SU-DHL-6 (cell line): ENCODE data around the gene RABEP2.
"Not testable (repeated sequence)": the region's sequence is repeated elsewhere in the genome, so short reads cannot be mapped to it uniquely, and the experiment has no call there.

Source experiments
- H2AFZ ChIP-seq: fragments of 200-600 bp; sonication (generic); 2 replicates; pipeline ENCODE4 v1.6.1; 2014; ENCODE audit warnings: low read depth, mild to moderate bottlenecking, moderate library complexity, mixed read lengths, antibody characterized with exemption, low read length; ENCODE audit not compliant: severe bottlenecking
- H3F3A ChIP-seq: fragments of 200-600 bp; shearing (Covaris generic); 2 replicates; pipeline ENCODE4 v1.6.0; 2016; ENCODE audit warnings: antibody characterized with exemption, mild to moderate bottlenecking; ENCODE audit not compliant: insufficient read depth
- H3K27ac ChIP-seq: fragments of 200-600 bp; sonication (generic); 2 replicates; pipeline ENCODE4 v1.5.1; 2016; ENCODE audit warnings: low read depth, mild to moderate bottlenecking, low read length, moderate library complexity, mixed read lengths
- H3K27me3 ChIP-seq: fragments of 200-600 bp; sonication (generic), shearing (Covaris generic); 2 replicates; pipeline ENCODE4 v1.6.0; 2014; ENCODE audit warnings: mild to moderate bottlenecking, low read length
- H3K36me3 ChIP-seq: fragments of 200-600 bp; sonication (generic); 2 replicates; pipeline ENCODE4 v1.6.1; 2014; ENCODE audit warnings: mild to moderate bottlenecking, low read length, mixed read lengths
- H3K4me2 ChIP-seq: fragments of 300-600, 200-600 bp; shearing (Covaris generic), sonication (generic); 2 replicates; pipeline ENCODE4 v1.6.0; 2014; ENCODE audit warnings: low read length, low read depth, mild to moderate bottlenecking; ENCODE audit not compliant: poor library complexity, severe bottlenecking
- H3K4me3 ChIP-seq: fragments of 200-600 bp; sonication (generic); 2 replicates; pipeline ENCODE4 v1.5.1; 2014; ENCODE audit warnings: antibody characterized with exemption, low read length, mild to moderate bottlenecking, mixed read lengths; ENCODE audit not compliant: insufficient read depth, poor library complexity, severe bottlenecking
- H3K79me2 ChIP-seq: fragments of 200-600 bp; sonication (generic); 2 replicates; pipeline ENCODE4 v1.6.1; 2014; ENCODE audit warnings: mild to moderate bottlenecking, low read length, moderate library complexity; ENCODE audit not compliant: insufficient read depth
- H3K9ac ChIP-seq: fragments of 200-600 bp; sonication (generic); 2 replicates; pipeline ENCODE4 v1.7.0; 2014; ENCODE audit warnings: mild to moderate bottlenecking, low read length
- H3K9me2 ChIP-seq: fragments of 200-600 bp; sonication (generic); replicated peaks from 2 replicates; pipeline ENCODE4 v1.6.1; 2014; ENCODE audit warnings: low read length; ENCODE audit not compliant: insufficient read depth
- H3K9me3 ChIP-seq: fragments of 200-600 bp; sonication (generic); 2 replicates; pipeline ENCODE4 v1.6.1; 2014; ENCODE audit warnings: low read length, mixed read lengths; ENCODE audit not compliant: insufficient read depth
- H4K20me1 ChIP-seq: fragments of 200-600 bp; sonication (generic); 2 replicates; pipeline ENCODE4 v1.6.1; 2014; ENCODE audit warnings: low read depth, mild to moderate bottlenecking, antibody characterized with exemption, low read length, moderate library complexity, mixed read lengths
- EZH2phosphoT487 ChIP-seq: fragments of 200-600 bp; sonication (generic), shearing (Covaris generic); conservative IDR thresholded peaks from 2 replicates; pipeline ENCODE4 v1.6.1; 2018; ENCODE audit warnings: mild to moderate bottlenecking, antibody characterized with exemption, low read length, moderate library complexity, mixed read lengths
- TF ChIP-seq, protein P1 (sequence below): fragments of 200-600 bp; sonication (generic); IDR thresholded peaks from one replicate; pipeline ENCODE4 v1.5.1; 2017; ENCODE audit warnings: antibody characterized with exemption, mild to moderate bottlenecking, low read length, moderate library complexity; ENCODE audit not compliant: insufficient read depth, poor library complexity, severe bottlenecking

RABEP2 gene

DNA sequence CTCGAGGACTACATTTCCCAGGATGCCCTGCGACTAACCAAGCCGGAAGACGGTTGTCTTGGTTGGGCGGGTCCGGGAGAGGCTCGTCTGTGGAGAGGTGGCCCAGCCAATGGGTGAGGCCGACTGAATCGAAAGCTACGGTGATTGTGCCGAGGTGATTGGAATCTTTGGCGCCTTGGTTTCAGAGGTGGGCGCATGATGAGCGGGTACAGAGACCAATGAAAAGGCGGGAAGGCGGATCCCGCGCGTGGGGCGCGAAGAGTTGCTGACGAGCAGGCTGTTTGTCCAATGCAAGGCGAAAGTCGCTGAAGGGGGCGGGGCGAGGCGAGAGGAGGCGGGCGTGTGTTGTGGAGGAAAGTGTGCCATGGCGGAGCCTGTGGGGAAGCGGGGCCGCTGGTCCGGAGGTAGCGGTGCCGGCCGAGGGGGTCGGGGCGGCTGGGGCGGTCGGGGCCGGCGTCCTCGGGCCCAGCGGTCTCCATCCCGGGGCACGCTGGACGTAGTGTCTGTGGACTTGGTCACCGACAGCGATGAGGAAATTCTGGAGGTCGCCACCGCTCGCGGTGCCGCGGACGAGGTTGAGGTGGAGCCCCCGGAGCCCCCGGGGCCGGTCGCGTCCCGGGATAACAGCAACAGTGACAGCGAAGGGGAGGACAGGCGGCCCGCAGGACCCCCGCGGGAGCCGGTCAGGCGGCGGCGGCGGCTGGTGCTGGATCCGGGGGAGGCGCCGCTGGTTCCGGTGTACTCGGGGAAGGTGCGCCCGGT lies 25.8 kb upstream of the RABEP2 start, which contains the start of gene NFATC2IP:
Gene NFATC2IP, plus strand, starts transcription at position 290 of the 762 bp plus-strand sequence. Its CDS starts 75 bp downstream, at position 365.
- Histone ChIP-seq H3K27ac (peak within 1 kb of the TSS; percentile 50), H3F3A (peaks cover 6% of the 10 kb centered on the region; the same call in 1 of the 2 replicates), H2AFZ (peak within 1 kb of the TSS; percentile 98), H3K4me2 (peak within 1 kb of the TSS; percentile 97), H4K20me1 (no peaks in the 10 kb centered on the region; the same call in 1 of the 2 replicates), H3K36me3 (peaks cover 6% of the 10 kb centered on the region; the same call in 1 of the 2 replicates), H3K79me2 (peaks cover 26% of the 10 kb centered on the region), H3K9me3 (no peaks in the 10 kb centered on the region), H3K9me2 (no peaks in the 10 kb centered on the region), H3K9ac (peak within 1 kb of the TSS; percentile 98), H3K27me3 (no peaks in the 10 kb centered on the region), H3K4me3 (peak within 1 kb of the TSS; percentile 98)
- TF ChIP-seq, protein P1, sequence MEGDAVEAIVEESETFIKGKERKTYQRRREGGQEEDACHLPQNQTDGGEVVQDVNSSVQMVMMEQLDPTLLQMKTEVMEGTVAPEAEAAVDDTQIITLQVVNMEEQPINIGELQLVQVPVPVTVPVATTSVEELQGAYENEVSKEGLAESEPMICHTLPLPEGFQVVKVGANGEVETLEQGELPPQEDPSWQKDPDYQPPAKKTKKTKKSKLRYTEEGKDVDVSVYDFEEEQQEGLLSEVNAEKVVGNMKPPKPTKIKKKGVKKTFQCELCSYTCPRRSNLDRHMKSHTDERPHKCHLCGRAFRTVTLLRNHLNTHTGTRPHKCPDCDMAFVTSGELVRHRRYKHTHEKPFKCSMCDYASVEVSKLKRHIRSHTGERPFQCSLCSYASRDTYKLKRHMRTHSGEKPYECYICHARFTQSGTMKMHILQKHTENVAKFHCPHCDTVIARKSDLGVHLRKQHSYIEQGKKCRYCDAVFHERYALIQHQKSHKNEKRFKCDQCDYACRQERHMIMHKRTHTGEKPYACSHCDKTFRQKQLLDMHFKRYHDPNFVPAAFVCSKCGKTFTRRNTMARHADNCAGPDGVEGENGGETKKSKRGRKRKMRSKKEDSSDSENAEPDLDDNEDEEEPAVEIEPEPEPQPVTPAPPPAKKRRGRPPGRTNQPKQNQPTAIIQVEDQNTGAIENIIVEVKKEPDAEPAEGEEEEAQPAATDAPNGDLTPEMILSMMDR: no peak
- no peak for TF ChIP-seq EZH2phosphoT487

- H3K27me3 ChIP-seq: no peaks in the 10 kb centered on the region
- TF ChIP-seq, protein P1: no peak
- no peaks in the 10 kb centered on the region for H3K9me3 ChIP-seq
- no peak overlapping the region for H2AFZ ChIP-seq
- no peaks in the 10 kb centered on the region for H4K20me1 ChIP-seq
- H3K79me2 ChIP-seq: peaks cover 8% of the 10 kb centered on the region
- H3F3A ChIP-seq: peaks cover 10% of the 10 kb centered on the region
- H3K9ac ChIP-seq: no peak overlapping the region
- H3K4me2 ChIP-seq: no peak overlapping the region
- no peaks in the 10 kb centered on the region for H3K9me2 ChIP-seq
- no peak overlapping the region for H3K27ac ChIP-seq
- H3K4me3 ChIP-seq: no peak overlapping the region
- no peaks in the 10 kb centered on the region for H3K36me3 ChIP-seq
Observed at GRCh38 chr16:28946681-28947080, 21.6 kb upstream of the RABEP2 start.

DNA sequence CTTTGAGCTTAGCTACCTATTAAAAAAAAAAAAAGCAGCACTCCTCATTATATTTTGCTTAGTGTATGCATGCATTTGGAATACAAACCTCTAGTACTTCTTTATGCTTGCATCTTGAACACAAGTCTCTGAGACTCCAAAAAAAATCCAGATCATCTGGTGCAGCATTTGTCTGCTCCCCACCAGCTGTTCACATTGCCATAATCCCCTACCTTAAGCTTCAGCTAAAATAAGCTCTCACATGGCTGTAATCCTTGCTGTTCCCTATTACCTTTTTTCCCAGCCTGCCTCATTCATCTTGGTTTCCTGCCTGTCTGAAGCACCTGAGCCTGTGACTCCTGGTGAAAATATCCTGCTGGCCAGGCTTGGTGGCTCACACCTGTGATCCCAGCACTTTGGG lies 18.2 kb upstream of the RABEP2 start:
- H3F3A ChIP-seq: peaks cover 13% of the 10 kb centered on the region

DNA sequence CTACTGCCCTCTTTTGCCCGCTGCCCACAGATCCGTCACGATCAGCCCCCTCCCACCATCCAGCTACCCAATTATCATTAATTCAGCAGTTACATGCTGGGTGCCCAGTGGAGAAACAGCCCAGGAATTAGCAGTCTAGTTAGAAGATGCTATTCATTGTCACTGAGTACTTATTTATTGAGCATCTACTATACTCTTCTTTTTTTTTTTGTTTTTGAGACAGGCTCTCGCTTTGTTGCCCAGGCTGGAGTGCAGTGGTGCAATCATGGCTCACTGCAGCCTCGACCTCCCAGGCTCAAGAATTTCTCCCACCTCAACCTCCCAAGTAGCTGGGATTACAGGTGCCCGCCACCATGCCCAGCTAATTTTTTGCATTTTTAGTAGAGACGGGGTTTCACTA lies 14.8 kb upstream of the RABEP2 start:
- H2AFZ ChIP-seq, H3F3A ChIP-seq, H3K27ac ChIP-seq, H3K36me3 ChIP-seq, H3K9me3 ChIP-seq, H4K20me1 ChIP-seq, H3K4me3 ChIP-seq, H3K4me2 ChIP-seq, H3K9ac ChIP-seq, H3K79me2 ChIP-seq, H3K27me3 ChIP-seq, H3K9me2 ChIP-seq: not testable (repeated sequence)

More for the DNA sequence above, 18.2 kb upstream of the RABEP2 start:
- Histone ChIP-seq H4K20me1 (no peaks in the 10 kb centered on the region), H3K36me3 (no peaks in the 10 kb centered on the region), H3K27me3 (no peaks in the 10 kb centered on the region), H3K9me3 (no peaks in the 10 kb centered on the region), H3K4me3 (no peak overlapping the region), H3K4me2 (no peak overlapping the region), H3K27ac (no peak overlapping the region), H3K9ac (no peak overlapping the region), H2AFZ (no peak overlapping the region), H3K79me2 (no peaks in the 10 kb centered on the region), H3K9me2 (no peaks in the 10 kb centered on the region)
- no peak for TF ChIP-seq EZH2phosphoT487
- TF ChIP-seq, protein P1: no peak
